H1 (cell line): ENCODE data around the gene B3GAT1. TPM values are rescaled to one million over a fixed set of nuclear protein-coding genes. Genes with fewer than 3 reads are reported as not detected.

Experiments
- CTCF ChIA-PET: fragments of 300-600 bp; sonication (Branson Sonifier 250); formaldehyde crosslinking; loops from one replicate; lab custom pipeline; 2021; ENCODE audit not compliant: partially characterized antibody; lab: Charles Lee
- POLR2A ChIA-PET: fragments of 300-600 bp; sonication (Branson Sonifier 250); formaldehyde crosslinking; loops from one replicate; lab custom pipeline; 2021; ENCODE audit warnings: inconsistent platforms; ENCODE audit not compliant: partially characterized antibody; lab: Charles Lee
- DNase-seq, 2 experiments: peaks; one replicate each; pipeline versions ENCODE4 v3.0.0 to v3.0.0-alpha.2; 2010 to 2022; ENCODE audit warnings: low spot score in 2 of 2, low read depth in 1 of 2, mixed read lengths in 1 of 2
- FAIRE-seq: peaks from 2 replicates; lab custom pipeline; 2011; peaks lifted over from hg19 to GRCh38; lab: Jason Lieb, UNC
- H2AFZ ChIP-seq: 2 replicates; pipeline ENCODE4 v1.8.1; 2012; ENCODE audit warnings: low read length, inconsistent platforms
- H2AK5ac ChIP-seq: 2 replicates; pipeline ENCODE4 v1.6.1; 2013; ENCODE audit warnings: low read depth, low read length
- H2BK120ac ChIP-seq: replicated peaks from 2 replicates; pipeline ENCODE3; 2013; ENCODE audit warnings: low read depth, low read length, inconsistent platforms
- H2BK12ac ChIP-seq: 2 replicates; pipeline ENCODE4 v1.6.1; 2013; ENCODE audit warnings: low read depth, low read length
- H2BK15ac ChIP-seq: 2 replicates; pipeline ENCODE4 v1.6.1; 2013; ENCODE audit warnings: low read length
- H2BK20ac ChIP-seq: 2 replicates; pipeline ENCODE4 v1.6.1; 2013; ENCODE audit warnings: low read length
- H2BK5ac ChIP-seq: 2 replicates; pipeline ENCODE4 v1.6.1; 2013; ENCODE audit warnings: low read depth, low read length
- H3K14ac ChIP-seq: 2 replicates; pipeline ENCODE4 v1.6.1; 2013; ENCODE audit warnings: inconsistent platforms; ENCODE audit not compliant: insufficient read length
- H3K18ac ChIP-seq: 2 replicates; pipeline ENCODE4 v1.6.1; 2013; ENCODE audit warnings: low read length; ENCODE audit errors: extremely low read depth
- H3K23ac ChIP-seq: 2 replicates; pipeline ENCODE4 v1.6.1; 2013; ENCODE audit warnings: inconsistent platforms; ENCODE audit not compliant: insufficient read length
- H3K23me2 ChIP-seq: 2 replicates; pipeline ENCODE4 v1.6.1; 2013; ENCODE audit warnings: low read depth, low read length
- H3K27ac ChIP-seq: 2 replicates; pipeline ENCODE4 v1.6.1; 2011; ENCODE audit warnings: low read depth, low read length, inconsistent platforms
- H3K27me3 ChIP-seq, 4 experiments: replicated peaks in 1 of 4; 1 replicate in 1 of 4; 2 replicates in 3 of 4; pipeline versions ENCODE4 v1.6.1 to v1.8.1; 2011 to 2013; ENCODE audit warnings: low read length in 3 of 4, mild to moderate bottlenecking in 3 of 4, inconsistent platforms in 2 of 4, mixed read lengths in 2 of 4, moderate library complexity in 1 of 4; ENCODE audit not compliant: control insufficient read depth in 3 of 4, insufficient read depth in 3 of 4; ENCODE audit errors: extremely low read depth in 1 of 4
- H3K36me3 ChIP-seq, 4 experiments: 2 replicates each; pipeline versions ENCODE4 v1.6.1 to v1.8.1; 2011 to 2013; ENCODE audit warnings: mild to moderate bottlenecking in 4 of 4, low read length in 3 of 4, moderate library complexity in 2 of 4, control low read depth in 1 of 4, inconsistent platforms in 1 of 4; ENCODE audit not compliant: insufficient read depth in 4 of 4, control insufficient read depth in 2 of 4
- H3K4ac ChIP-seq: replicated peaks from 2 replicates; pipeline ENCODE3; 2013; ENCODE audit warnings: low read length, low read depth, mixed read lengths, inconsistent platforms; ENCODE audit not compliant: insufficient read length
- H3K4me1 ChIP-seq, 4 experiments: replicated peaks in 1 of 4; 1 replicate in 1 of 4; 2 replicates in 3 of 4; pipeline versions ENCODE4 v1.6.1 to v1.8.1; 2011 to 2013; ENCODE audit warnings: low read length in 3 of 4, inconsistent platforms in 2 of 4, mixed read lengths in 1 of 4; ENCODE audit not compliant: insufficient read depth in 4 of 4, control insufficient read depth in 3 of 4
- H3K4me2 ChIP-seq, 2 experiments: 2 replicates each; pipeline versions ENCODE4 v1.6.1 to v1.8.1; 2011 to 2013; ENCODE audit warnings: low read depth in 2 of 2, low read length in 2 of 2, control low read depth in 1 of 2, inconsistent platforms in 1 of 2, mild to moderate bottlenecking in 1 of 2; ENCODE audit not compliant: insufficient read depth in 1 of 2
- H3K4me3 ChIP-seq, 4 experiments: fragments of 200-600, 300-600 bp in 1 of 4; sonication (generic), shearing (Covaris generic), sonication (Bioruptor Twin) in 1 of 4; 2 replicates each; pipeline versions ENCODE4 v1.5.1 to v1.8.1; 2011 to 2016; ENCODE audit warnings: low read length in 4 of 4, low read depth in 3 of 4, control low read depth in 2 of 4, inconsistent platforms in 2 of 4, mild to moderate bottlenecking in 2 of 4, mixed read lengths in 1 of 4, moderate library complexity in 1 of 4; ENCODE audit not compliant: insufficient read depth in 2 of 4; ENCODE audit errors: extremely low read depth in 1 of 4
- H3K56ac ChIP-seq: replicated peaks from 2 replicates; pipeline ENCODE3; 2013; ENCODE audit warnings: low read depth, mild to moderate bottlenecking, mixed read lengths, low read length, inconsistent platforms; ENCODE audit not compliant: insufficient read length
- H3K79me1 ChIP-seq: 2 replicates; pipeline ENCODE4 v1.6.1; 2013; ENCODE audit warnings: low read depth, low read length, control low read depth
- H3K79me2 ChIP-seq, 2 experiments: 2 replicates each; pipeline versions ENCODE4 v1.6.1 to v1.8.1; 2012 to 2013; ENCODE audit warnings: low read length in 2 of 2, mild to moderate bottlenecking in 2 of 2, inconsistent platforms in 1 of 2; ENCODE audit not compliant: insufficient read depth in 2 of 2, control insufficient read depth in 1 of 2
- H3K9ac ChIP-seq, 4 experiments: replicated peaks in 1 of 4; 1 replicate in 1 of 4; 2 replicates in 3 of 4; pipeline versions ENCODE4 v1.6.1 to v1.8.1; 2011 to 2013; ENCODE audit warnings: low read depth in 3 of 4, low read length in 3 of 4, control low read depth in 2 of 4, mild to moderate bottlenecking in 2 of 4, moderate library complexity in 2 of 4, inconsistent platforms in 1 of 4; ENCODE audit errors: extremely low read depth in 1 of 4
- H3K9me3 ChIP-seq, 2 experiments: 2 replicates each; pipeline versions ENCODE4 v1.6.1 to v1.8.1; 2012 to 2013; ENCODE audit warnings: mild to moderate bottlenecking in 2 of 2, moderate library complexity in 2 of 2, control low read depth in 1 of 2, inconsistent platforms in 1 of 2, low read depth in 1 of 2, low read length in 1 of 2, mixed read lengths in 1 of 2; ENCODE audit not compliant: insufficient read depth in 2 of 2
- H4K20me1 ChIP-seq, 2 experiments: replicated peaks in 1 of 2; 2 replicates each; pipeline versions ENCODE3 to v1.8.1; 2011 to 2013; ENCODE audit warnings: inconsistent platforms in 2 of 2, low read length in 2 of 2, mild to moderate bottlenecking in 1 of 2; ENCODE audit not compliant: insufficient read depth in 2 of 2, control insufficient read depth in 1 of 2
- H4K5ac ChIP-seq: 2 replicates; pipeline ENCODE4 v1.6.1; 2013; ENCODE audit warnings: low read length, low read depth, mixed read lengths, inconsistent platforms; ENCODE audit not compliant: insufficient read length
- H4K8ac ChIP-seq: 2 replicates; pipeline ENCODE4 v1.8.0; 2013; ENCODE audit warnings: mild to moderate bottlenecking, moderate library complexity, low read length, inconsistent platforms; ENCODE audit not compliant: insufficient read depth; ENCODE audit errors: extremely low read depth
- H4K91ac ChIP-seq: replicated peaks from 2 replicates; pipeline ENCODE3; 2013; ENCODE audit warnings: low read length, mixed read lengths, inconsistent platforms; ENCODE audit not compliant: insufficient read length
- GABPA ChIP-seq: IDR thresholded peaks from 2 replicates; pipeline ENCODE4 v1.6.1; 2011; ENCODE audit warnings: mild to moderate bottlenecking, low read length, moderate library complexity, borderline replicate concordance; ENCODE audit not compliant: insufficient read depth
- MAFK ChIP-seq: IDR thresholded peaks from 2 replicates; pipeline ENCODE4 v1.6.1; 2012; ENCODE audit warnings: low read depth, mild to moderate bottlenecking, improper control_type of control experiment, low read length
- WGBS, 2 experiments: shearing (Covaris generic) in 1 of 2; methylation state at CpG; one replicate each; pipeline versions ENCODE4 v1.1.6 to v1.1.7; 2013 to 2015; ENCODE audit warnings: low lambda C conversion rate in 2 of 2, mixed read lengths in 2 of 2, inconsistent platforms in 1 of 2, low coverage in 1 of 2, missing lambda C conversion rate in 1 of 2; ENCODE audit not compliant: insufficient replicate concordance in 2 of 2, insufficient coverage in 1 of 2, insufficient read length in 1 of 2; ENCODE audit errors: extremely low coverage in 1 of 2, missing lambda C conversion rate in 1 of 2; 5-methylcytosine and 5-hydroxymethylcytosine counted together
- polyA plus RNA-seq, 7 experiments: library from polyadenylated mRNA; depleted of rRNA in 3 of 7; stranded (reverse) in 5 of 7; unstranded in 2 of 7; fragments of >200 nt in 5 of 7; fragments of 200-250 nt in 2 of 7; gene quantifications; 1 replicate in 5 of 7; 2 replicates in 1 of 7; 4 replicates in 1 of 7; pipeline versions ENCODE4 v1.2.1 to v1.2.3, GENCODE V29; 2011 to 2013; ENCODE audit warnings: missing spikeins in 2 of 7, mixed read lengths in 2 of 7
- total RNA-seq: library from RNA; stranded (reverse); fragmentation: NEBNext Ultra II Directional; extraction: Animal tissue kit (Norgen Biotek cat#: 25700); gene quantifications from 2 replicates; pipeline ENCODE4 v1.2.1, GENCODE V29; 2021

Gene B3GAT1
- total and polyA plus RNA-seq, 2 of the 8 experiments (the other 6 are each of a cell fraction or from before 2014, with no cell fraction given), result 19.7 to 32.4 TPM

- FAIRE-seq (no peak), DNase-seq (no peak)
- Histone ChIP-seq H3K27me3 (peaks cover 0 to 15% (median 4%) of the 10 kb centered on the region in 4 experiments; a peak in 6 of 7 replicates), H4K91ac (no peak overlapping the region), H2AFZ (peak overlapping the region; percentile 20; the same call in 1 of the 2 replicates), H2AK5ac (no peak overlapping the region), H3K79me1 (no peaks in the 10 kb centered on the region), H3K27ac (no peak overlapping the region), H3K18ac (0 out of 2 replicates have a peak overlapping the region, but pooled peaks have one; percentile 22), H2BK15ac (peak overlapping the region; percentile 88), H3K79me2 (no peaks in the 10 kb centered on the region), H2BK120ac (no peak overlapping the region), H4K5ac (no peak overlapping the region), H4K20me1 (no peaks in the 10 kb centered on the region), H3K4ac (no peak overlapping the region), H4K8ac (no peak overlapping the region), H3K23me2 (no peaks in the 10 kb centered on the region), H3K4me1 (no peaks in the 10 kb centered on the region; a peak in 1 of 7 replicates), H3K4me2 (no peak overlapping the region), H3K9me3 (no peaks in the 10 kb centered on the region; a peak in 1 of 4 replicates), H2BK12ac (peak overlapping the region; percentile 60; the same call in 1 of the 2 replicates), H2BK5ac (no peak overlapping the region), H3K36me3 (no peaks in the 10 kb centered on the region), H3K14ac (no peak overlapping the region), H3K9ac (no peak overlapping the region), H2BK20ac (0 out of 2 replicates have a peak overlapping the region, but pooled peaks have one; percentile 21), H3K4me3 (no peak overlapping the region), H3K23ac (no peak overlapping the region), H3K56ac (no peak overlapping the region)
- 90% methylated on average over 10 of the region's 10 CpGs; no CpG with 5 or more reads in 1 of the 2 experiments for WGBS, 2 experiments
- POLR2A ChIA-PET, result no interaction called here
- 0 out of 2 replicates have a peak, but pooled peaks have one; percentile 4 for TF ChIP-seq GABPA
- no peak for TF ChIP-seq MAFK
- CTCF ChIA-PET, result interaction anchor here (0.6 to 2.4 kb wide), 20 partner anchors 10 to 673 kb away, joined by 3 to 10 read pairs (median 4); no protein-coding TSS in a partner anchor
Observed at GRCh38 chr11:134359646-134360045, 52.4 kb downstream of the B3GAT1 start.
